CD4-positive, alpha-beta T cell (primary cell): ENCODE data around the gene CYTH3. TPM values are rescaled to one million over a fixed set of nuclear protein-coding genes. Genes with fewer than 3 reads are reported as not detected.

Source experiments
- ATAC-seq: fragments of 200-7000 bp; cut with Tn5 transposase; one replicate; pipeline ENCODE4 v1.10.0; 2022; ENCODE audit warnings: mild to moderate bottlenecking; ENCODE audit not compliant: poor library complexity
- CTCF ChIA-PET: fragments of 350-600 bp; sonication (Branson Sonifier 250); formaldehyde crosslinking; loops from one replicate; lab custom pipeline; 2021; ENCODE audit warnings: antibody characterized with exemption, inconsistent platforms; lab: Charles Lee
- POLR2A ChIA-PET: fragments of 350-600 bp; sonication (Branson Sonifier 250); formaldehyde crosslinking; loops from one replicate; lab custom pipeline; 2021; ENCODE audit warnings: antibody characterized with exemption, inconsistent platforms; lab: Charles Lee
- DNase-seq, 14 experiments: peaks; one replicate each; pipeline ENCODE4 v3.0.0-alpha.2; 2013 to 2020; ENCODE audit warnings: mixed read lengths in 2 of 14
- H3K27ac ChIP-seq, 2 donors: one replicate each; pipeline versions ENCODE4 v1.5.1 to v1.7.0; 2013; ENCODE audit warnings: low read length in 2 of 2, low read depth in 1 of 2, mild to moderate bottlenecking in 1 of 2
- H3K27me3 ChIP-seq, 2 experiments: 1 replicate in 1 of 2; 2 replicates in 1 of 2; pipeline versions ENCODE4 v1.6.1 to v1.7.0; 2013; ENCODE audit warnings: low read length in 2 of 2, control low read depth in 1 of 2, mild to moderate bottlenecking in 1 of 2, moderate library complexity in 1 of 2; ENCODE audit not compliant: insufficient read depth in 2 of 2, control insufficient read depth in 1 of 2
- H3K36me3 ChIP-seq: one replicate; pipeline ENCODE4 v1.6.1; 2013; ENCODE audit warnings: low read length, control low read depth; ENCODE audit not compliant: insufficient read depth
- H3K4me1 ChIP-seq: one replicate; pipeline ENCODE4 v1.6.1; 2013; ENCODE audit warnings: low read length, control low read depth; ENCODE audit not compliant: insufficient read depth
- H3K4me3 ChIP-seq: one replicate; pipeline ENCODE4 v1.5.1; 2013; ENCODE audit warnings: mild to moderate bottlenecking, low read length, moderate library complexity
- H3K9me3 ChIP-seq, 2 experiments: 1 replicate in 1 of 2; 2 replicates in 1 of 2; pipeline versions ENCODE4 v1.6.1 to v1.7.0; 2013; ENCODE audit warnings: low read length in 2 of 2, mild to moderate bottlenecking in 2 of 2, control low read depth in 1 of 2, moderate library complexity in 1 of 2; ENCODE audit not compliant: control insufficient read depth in 1 of 2, insufficient read depth in 1 of 2
- H3K27ac Mint-ChIP-seq: one replicate; pipeline ENCODE4 v1.8.0; 2020; ENCODE audit warnings: mixed read lengths
- H3K27me3 Mint-ChIP-seq: one replicate; pipeline ENCODE4 v1.8.0; 2021; ENCODE audit warnings: mixed read lengths
- H3K36me3 Mint-ChIP-seq: one replicate; pipeline ENCODE4 v1.8.0; 2021; ENCODE audit warnings: low read depth, mixed read lengths
- H3K4me1 Mint-ChIP-seq: one replicate; pipeline ENCODE4 v1.8.0; 2021; ENCODE audit warnings: low read depth, mixed read lengths
- H3K4me3 Mint-ChIP-seq: one replicate; pipeline ENCODE4 v1.8.0; 2020; ENCODE audit warnings: mild to moderate bottlenecking, mixed read lengths
- H3K9me3 Mint-ChIP-seq: one replicate; pipeline ENCODE4 v1.8.0; 2020; ENCODE audit warnings: mixed read lengths
- intact Hi-C, 2 experiments: fragments of 100-400 bp; cut with DNase I in 1 of 2; cut with micrococcal nuclease in 1 of 2; formaldehyde crosslinking; loops; one replicate each; pipeline versions ENCODE4 v1.15.1 to v1.9.0; 2023 to 2025; cut with DNase I, micrococcal nuclease
- total RNA-seq, 174 experiments: library from RNA in 2 of 174; stranded (reverse) in 2 of 174; gene quantifications; one replicate each; pipeline ENCODE4 v1.2.3 and lab custom pipeline; 2021 to 2026
- TF ChIP-seq, protein P1 (sequence below): fragments of 200-600 bp; IDR thresholded peaks from one replicate; pipeline ENCODE4 v1.8.0; 2022; ENCODE audit warnings: antibody characterized with exemption, mild to moderate bottlenecking

The CYTH3 gene
- total RNA-seq, 2 experiments from 2014 or later, result 7.6 to 9.1 TPM

DNA sequence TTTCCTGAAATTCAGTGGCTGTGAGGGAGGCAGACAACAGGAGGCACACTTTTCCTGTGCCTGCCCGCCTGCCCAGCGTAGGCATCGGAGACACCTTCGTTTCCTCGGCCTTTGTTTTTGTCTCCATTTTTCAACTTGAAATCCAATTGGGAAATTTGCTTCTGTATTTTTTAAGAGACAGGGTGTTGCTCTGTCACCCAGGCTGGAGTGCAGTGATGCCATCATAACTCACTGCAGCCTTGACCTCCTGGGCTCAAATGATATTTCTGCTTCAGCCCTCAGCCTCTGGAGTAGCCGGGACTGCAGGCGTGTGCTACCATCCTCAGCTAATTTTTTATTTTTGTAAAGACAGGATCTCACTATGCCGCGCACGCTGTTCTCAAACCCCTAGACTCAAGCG lies 116.8 kb downstream of the CYTH3 start:
- Histone ChIP-seq H3K36me3 (peaks cover 80% of the 10 kb centered on the region), H3K27me3 (no peaks in the 10 kb centered on the region), H3K9me3 (peaks cover 0 to 4% of the 10 kb centered on the region in 2 experiments), H3K27ac (no peak overlapping the region), H3K4me3 (no peak overlapping the region), H3K4me1 (no peaks in the 10 kb centered on the region)
- ATAC-seq (no peak), DNase-seq (no peak)
- H3K27ac Mint-ChIP-seq, result no peak overlapping the region
- POLR2A ChIA-PET, result no interaction called here
- no peak overlapping the region for H3K4me3 Mint-ChIP-seq
- intact Hi-C loops, result no loop called here
- TF ChIP-seq, protein P1, sequence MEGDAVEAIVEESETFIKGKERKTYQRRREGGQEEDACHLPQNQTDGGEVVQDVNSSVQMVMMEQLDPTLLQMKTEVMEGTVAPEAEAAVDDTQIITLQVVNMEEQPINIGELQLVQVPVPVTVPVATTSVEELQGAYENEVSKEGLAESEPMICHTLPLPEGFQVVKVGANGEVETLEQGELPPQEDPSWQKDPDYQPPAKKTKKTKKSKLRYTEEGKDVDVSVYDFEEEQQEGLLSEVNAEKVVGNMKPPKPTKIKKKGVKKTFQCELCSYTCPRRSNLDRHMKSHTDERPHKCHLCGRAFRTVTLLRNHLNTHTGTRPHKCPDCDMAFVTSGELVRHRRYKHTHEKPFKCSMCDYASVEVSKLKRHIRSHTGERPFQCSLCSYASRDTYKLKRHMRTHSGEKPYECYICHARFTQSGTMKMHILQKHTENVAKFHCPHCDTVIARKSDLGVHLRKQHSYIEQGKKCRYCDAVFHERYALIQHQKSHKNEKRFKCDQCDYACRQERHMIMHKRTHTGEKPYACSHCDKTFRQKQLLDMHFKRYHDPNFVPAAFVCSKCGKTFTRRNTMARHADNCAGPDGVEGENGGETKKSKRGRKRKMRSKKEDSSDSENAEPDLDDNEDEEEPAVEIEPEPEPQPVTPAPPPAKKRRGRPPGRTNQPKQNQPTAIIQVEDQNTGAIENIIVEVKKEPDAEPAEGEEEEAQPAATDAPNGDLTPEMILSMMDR, result no peak
- CTCF ChIA-PET, result interaction anchor here (0.9 kb wide), 1 partner anchor 7 kb away, joined by 3 read pairs; no protein-coding TSS in a partner anchor
- H3K4me1 Mint-ChIP-seq, result no peaks in the 10 kb centered on the region
- no peaks in the 10 kb centered on the region for H3K27me3 Mint-ChIP-seq
- H3K9me3 Mint-ChIP-seq, result no peaks in the 10 kb centered on the region
- H3K36me3 Mint-ChIP-seq, result peaks cover 83% of the 10 kb centered on the region

DNA sequence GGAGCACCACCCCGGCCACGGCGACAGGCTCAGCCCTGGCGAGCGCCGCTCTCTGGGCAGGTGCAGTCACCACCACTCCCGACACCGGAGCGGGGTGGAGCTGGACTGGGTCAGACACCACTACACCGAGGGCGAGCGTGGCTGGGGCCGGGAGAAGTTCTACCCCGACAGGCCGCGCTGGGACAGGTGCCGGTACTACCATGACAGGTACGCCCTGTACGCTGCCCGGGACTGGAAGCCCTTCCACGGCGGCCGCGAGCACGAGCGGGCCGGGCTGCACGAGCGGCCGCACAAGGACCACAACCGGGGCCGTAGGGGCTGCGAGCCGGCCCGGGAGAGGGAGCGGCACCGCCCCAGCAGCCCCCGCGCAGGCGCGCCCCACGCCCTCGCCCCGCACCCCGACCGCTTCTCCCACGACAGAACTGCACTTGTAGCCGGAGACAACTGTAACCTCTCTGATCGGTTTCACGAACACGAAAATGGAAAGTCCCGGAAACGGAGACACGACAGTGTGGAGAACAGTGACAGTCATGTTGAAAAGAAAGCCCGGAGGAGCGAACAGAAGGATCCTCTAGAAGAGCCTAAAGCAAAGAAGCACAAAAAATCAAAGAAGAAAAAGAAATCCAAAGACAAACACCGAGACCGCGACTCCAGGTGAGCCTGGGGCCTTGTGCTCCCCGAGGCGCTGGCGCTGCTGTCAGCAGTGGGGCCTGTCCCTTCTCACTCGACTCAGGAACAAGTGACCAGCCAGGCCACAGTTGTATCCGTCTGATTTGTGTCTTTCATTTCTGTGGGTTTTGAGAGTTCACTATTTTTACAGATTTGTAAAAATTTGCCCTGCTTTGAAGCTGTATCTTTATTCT lies 117.7 kb downstream of the CYTH3 start:
- peak in 1 of 14 experiments; percentile 21 for DNase-seq
- H3K27me3 ChIP-seq, result no peaks in the 10 kb centered on the region
- intact Hi-C loops, result no loop called here
- H3K4me3 ChIP-seq, result no peak overlapping the region
- no peaks in the 10 kb centered on the region for H3K27me3 Mint-ChIP-seq
- no peak overlapping the region for H3K27ac ChIP-seq
- no peak for ATAC-seq
- ChIA-PET CTCF (no interaction called here), POLR2A (no interaction called here)
- H3K27ac Mint-ChIP-seq, result no peak overlapping the region
- TF ChIP-seq, protein P1, result no peak
- H3K36me3 Mint-ChIP-seq, result peaks cover 84% of the 10 kb centered on the region
- no peaks in the 10 kb centered on the region for H3K4me1 Mint-ChIP-seq
- no peaks in the 10 kb centered on the region for H3K9me3 Mint-ChIP-seq
- peaks cover 0 to 4% of the 10 kb centered on the region in 2 experiments for H3K9me3 ChIP-seq
- H3K4me3 Mint-ChIP-seq, result no peak overlapping the region
- H3K4me1 ChIP-seq, result no peaks in the 10 kb centered on the region
- H3K36me3 ChIP-seq, result peaks cover 81% of the 10 kb centered on the region

DNA sequence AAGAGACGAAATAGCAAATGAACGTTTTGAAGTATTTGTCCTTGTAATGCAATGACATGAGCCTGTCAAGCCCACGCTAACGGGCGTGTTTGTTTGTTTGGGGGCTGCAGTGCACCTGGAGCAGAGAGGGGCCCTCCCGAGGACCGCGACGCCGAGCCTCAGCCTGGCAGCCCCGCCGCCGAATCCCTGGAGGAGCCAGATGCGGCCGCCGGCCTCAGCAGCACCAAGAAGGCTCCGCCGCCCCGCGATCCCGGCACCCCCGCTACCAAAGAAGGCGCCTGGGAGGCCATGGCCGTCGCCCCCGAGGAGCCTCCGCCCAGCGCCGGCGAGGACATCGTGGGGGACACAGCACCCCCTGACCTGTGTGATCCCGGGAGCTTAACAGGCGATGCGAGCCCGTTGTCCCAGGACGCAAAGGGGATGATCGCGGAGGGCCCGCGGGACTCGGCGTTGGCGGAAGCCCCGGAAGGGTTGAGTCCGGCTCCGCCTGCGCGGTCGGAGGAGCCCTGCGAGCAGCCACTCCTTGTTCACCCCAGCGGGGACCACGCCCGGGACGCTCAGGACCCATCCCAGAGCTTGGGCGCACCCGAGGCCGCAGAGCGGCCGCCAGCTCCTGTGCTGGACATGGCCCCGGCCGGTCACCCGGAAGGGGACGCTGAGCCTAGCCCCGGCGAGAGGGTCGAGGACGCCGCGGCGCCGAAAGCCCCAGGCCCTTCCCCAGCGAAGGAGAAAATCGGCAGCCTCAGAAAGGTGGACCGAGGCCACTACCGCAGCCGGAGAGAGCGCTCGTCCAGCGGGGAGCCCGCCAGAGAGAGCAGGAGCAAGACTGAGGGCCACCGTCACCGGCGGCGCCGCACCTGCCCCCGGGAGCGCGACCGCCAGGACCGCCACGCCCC lies 118.5 kb downstream of the CYTH3 start:
- POLR2A ChIA-PET, result no interaction called here
- CTCF ChIA-PET, result no interaction called here

More for the DNA sequence above, 118.5 kb downstream of the CYTH3 start:
- H3K36me3 Mint-ChIP-seq, result peaks cover 87% of the 10 kb centered on the region
- DNase-seq (no peak), ATAC-seq (no peak)
- TF ChIP-seq, protein P1, result no peak
- no peaks in the 10 kb centered on the region for H3K27me3 Mint-ChIP-seq
- no peak overlapping the region for H3K4me3 ChIP-seq
- H3K27ac ChIP-seq, result no peak overlapping the region
- no peaks in the 10 kb centered on the region for H3K27me3 ChIP-seq
- H3K36me3 ChIP-seq, result peaks cover 81% of the 10 kb centered on the region
- H3K9me3 ChIP-seq, result peaks cover 0 to 4% of the 10 kb centered on the region in 2 experiments
- H3K4me3 Mint-ChIP-seq, result no peak overlapping the region
- H3K27ac Mint-ChIP-seq, result no peak overlapping the region
- intact Hi-C loops, result no loop called here
- H3K4me1 Mint-ChIP-seq, result no peaks in the 10 kb centered on the region
- H3K4me1 ChIP-seq, result no peaks in the 10 kb centered on the region
- H3K9me3 Mint-ChIP-seq, result no peaks in the 10 kb centered on the region
